Activated CD4-positive, alpha-beta T cell treated with anti-CD3 and anti-CD28 coated beads for 36 hours (primary cell): ENCODE results near the gene PLXNC1. TPM values are rescaled to one million over a fixed set of nuclear protein-coding genes. Genes with fewer than 3 reads are reported as not detected.
A peak's percentile ranks its signal among the peaks of the same experiment; 100 is the strongest.

Experiments used
- ATAC-seq: fragments of 200-7000 bp; cut with Tn5 transposase; one replicate; pipeline ENCODE4 v1.10.0; 2021; ENCODE audit warnings: mild to moderate bottlenecking, moderate library complexity
- CTCF ChIA-PET: fragments of 350-600 bp; sonication (Branson Sonifier 250); formaldehyde crosslinking; loops from one replicate; lab custom pipeline; 2021; ENCODE audit warnings: antibody characterized with exemption; lab: Charles Lee
- POLR2A ChIA-PET: fragments of 350-600 bp; sonication (Branson Sonifier 250); formaldehyde crosslinking; loops from one replicate; lab custom pipeline; 2021; ENCODE audit warnings: antibody characterized with exemption, inconsistent platforms; lab: Charles Lee
- DNase-seq: peaks from one replicate; pipeline ENCODE4 v3.0.0-alpha.2; 2020
- H3K27ac Mint-ChIP-seq: one replicate; pipeline ENCODE4 v1.8.0; 2021; ENCODE audit warnings: mixed read lengths
- H3K27me3 Mint-ChIP-seq: one replicate; pipeline ENCODE4 v1.8.0; 2021; ENCODE audit warnings: mixed read lengths
- H3K36me3 Mint-ChIP-seq: one replicate; pipeline ENCODE4 v1.8.0; 2021; ENCODE audit warnings: low read depth, mixed read lengths
- H3K4me1 Mint-ChIP-seq: one replicate; pipeline ENCODE4 v1.8.0; 2021; ENCODE audit warnings: mixed read lengths
- H3K4me3 Mint-ChIP-seq: one replicate; pipeline ENCODE4 v1.8.0; 2021; ENCODE audit warnings: mild to moderate bottlenecking, moderate library complexity, mixed read lengths
- H3K9me3 Mint-ChIP-seq: one replicate; pipeline ENCODE4 v1.8.0; 2021; ENCODE audit warnings: low read depth, mixed read lengths
- intact Hi-C, 2 experiments: fragments of 100-400 bp; cut with DNase I in 1 of 2; cut with micrococcal nuclease in 1 of 2; formaldehyde crosslinking; loops; one replicate each; pipeline versions ENCODE4 v1.14.2 to v1.15.1; 2022 to 2024; cut with DNase I, micrococcal nuclease
- total RNA-seq, 2 experiments: library from RNA; stranded (reverse); gene quantifications; one replicate each; pipeline ENCODE4 v1.2.3, GENCODE V29; 2021

The PLXNC1 gene
- total RNA-seq, 2 experiments from 2014 or later: 5.3 TPM

GRCh38 chr12:94255428-94255827 is 107.1 kb downstream of the PLXNC1 start:
- Mint-ChIP-seq H3K27ac (no peak overlapping the region), H3K36me3 (peaks cover 3% of the 10 kb centered on the region), H3K4me1 (no peaks in the 10 kb centered on the region), H3K9me3 (no peaks in the 10 kb centered on the region), H3K4me3 (no peak overlapping the region), H3K27me3 (no peaks in the 10 kb centered on the region)
- CTCF ChIA-PET: interaction anchor here (0.8 to 1.6 kb wide), 5 partner anchors 14 to 120 kb away, joined by 3 to 5 read pairs (median 3); no protein-coding TSS in a partner anchor
- DNase-seq: no peak
- ATAC-seq: no peak
- intact Hi-C loops: no loop called here
- POLR2A ChIA-PET: no interaction called here

GRCh38 chr12:94258593-94258992 is 110.2 kb downstream of the PLXNC1 start:
- H3K9me3 Mint-ChIP-seq: no peaks in the 10 kb centered on the region
- ChIA-PET CTCF (no interaction called here), POLR2A (no interaction called here)
- no peak for ATAC-seq
- H3K27ac Mint-ChIP-seq: no peak overlapping the region
- peaks cover 19% of the 10 kb centered on the region for H3K4me1 Mint-ChIP-seq
- no peak overlapping the region for H3K4me3 Mint-ChIP-seq
- intact Hi-C loops: no loop called here
- DNase-seq: no peak
- no peaks in the 10 kb centered on the region for H3K36me3 Mint-ChIP-seq
- H3K27me3 Mint-ChIP-seq: no peaks in the 10 kb centered on the region

DNA sequence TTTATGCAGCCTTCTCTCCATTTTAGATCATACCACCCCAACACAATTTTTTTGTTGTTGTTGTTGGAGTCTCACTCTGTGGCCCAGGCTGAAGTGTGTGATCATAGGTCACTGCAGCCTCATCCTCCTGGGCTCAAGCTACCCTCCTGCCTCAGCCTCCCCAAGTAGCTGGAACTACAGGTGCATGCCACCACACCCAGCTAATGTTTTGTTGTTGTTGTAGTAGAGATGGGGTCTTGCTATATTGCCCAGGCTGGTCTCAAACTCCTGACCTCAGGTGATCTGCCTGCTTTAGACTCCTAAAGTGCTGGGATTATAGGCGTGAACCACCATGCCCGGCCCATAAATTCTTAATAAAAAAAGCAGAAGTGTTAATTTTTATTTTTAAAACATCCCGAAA is 111.6 kb downstream of the PLXNC1 start:
- no peaks in the 10 kb centered on the region for H3K9me3 Mint-ChIP-seq
- H3K4me1 Mint-ChIP-seq: peaks cover 30% of the 10 kb centered on the region
- POLR2A ChIA-PET: no interaction called here
- intact Hi-C loops: loop anchor here (5.0 to 10.0 kb wide), 4 partner anchors 172 to 795 kb away; partner anchors contain the start of genes CRADD (in 1 of the 2), MRPL42 (in 1 of the 2) and SOCS2 (in 1 of the 2)
- peaks cover 4% of the 10 kb centered on the region for H3K36me3 Mint-ChIP-seq
- no peak overlapping the region for H3K4me3 Mint-ChIP-seq
- ATAC-seq: no peak
- no peak overlapping the region for H3K27ac Mint-ChIP-seq
- no peak for DNase-seq
- CTCF ChIA-PET: interaction anchor here (1.0 kb wide), 1 partner anchor 157 kb away, joined by 3 read pairs; no protein-coding TSS in a partner anchor
- no peaks in the 10 kb centered on the region for H3K27me3 Mint-ChIP-seq

DNA sequence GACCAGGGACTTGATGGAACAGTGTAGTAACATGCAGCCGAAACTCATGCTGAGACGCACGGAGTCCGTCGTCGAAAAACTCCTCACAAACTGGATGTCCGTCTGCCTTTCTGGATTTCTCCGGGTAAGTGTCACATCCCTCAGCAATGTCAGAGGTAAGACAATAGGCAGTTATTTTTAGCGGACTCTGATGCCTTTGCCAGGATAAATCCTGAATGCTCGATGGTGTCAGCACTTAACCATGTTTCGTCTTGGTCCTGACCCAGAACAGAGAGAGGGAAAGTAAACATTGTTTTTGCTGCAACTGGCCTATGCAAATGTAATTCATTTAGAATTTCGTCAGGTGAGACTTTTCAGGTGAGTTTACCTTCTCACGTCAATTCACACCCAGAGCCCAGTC is 112.3 kb downstream of the PLXNC1 start:
- Mint-ChIP-seq H3K36me3 (peaks cover 11% of the 10 kb centered on the region), H3K4me3 (no peak overlapping the region), H3K4me1 (peaks cover 30% of the 10 kb centered on the region), H3K27ac (no peak overlapping the region), H3K9me3 (no peaks in the 10 kb centered on the region), H3K27me3 (no peaks in the 10 kb centered on the region)
- ATAC-seq (no peak), DNase-seq (no peak)
- intact Hi-C loops: loop anchor here (5.0 to 10.0 kb wide), 4 partner anchors 172 to 796 kb away; partner anchors contain the start of genes CRADD (in 1 of the 2), MRPL42 (in 1 of the 2) and SOCS2 (in 1 of the 2)
- ChIA-PET CTCF (no interaction called here), POLR2A (interaction anchor here (0.6 to 0.8 kb wide), 2 partner anchors 95 to 1285 kb away, joined by 3 to 4 read pairs; no protein-coding TSS in a partner anchor)

- H3K36me3 Mint-ChIP-seq: peaks cover 15% of the 10 kb centered on the region
- H3K27ac Mint-ChIP-seq: no peak overlapping the region
- ChIA-PET CTCF (no interaction called here), POLR2A (interaction anchor here (0.8 kb wide), 1 partner anchor 96 kb away, joined by 4 read pairs; no protein-coding TSS in a partner anchor)
- peaks cover 33% of the 10 kb centered on the region for H3K4me1 Mint-ChIP-seq
- no peaks in the 10 kb centered on the region for H3K27me3 Mint-ChIP-seq
- ATAC-seq (no peak), DNase-seq (no peak)
- no peaks in the 10 kb centered on the region for H3K9me3 Mint-ChIP-seq
- H3K4me3 Mint-ChIP-seq: no peak overlapping the region
- intact Hi-C loops: loop anchor here (5.0 to 10.0 kb wide), 4 partner anchors 171 to 796 kb away; partner anchors contain the start of genes CRADD (in 1 of the 2), MRPL42 (in 1 of the 2) and SOCS2 (in 1 of the 2)
These were observed 112.7 kb downstream of the PLXNC1 start for GRCh38 chr12:94261119-94261518.

DNA sequence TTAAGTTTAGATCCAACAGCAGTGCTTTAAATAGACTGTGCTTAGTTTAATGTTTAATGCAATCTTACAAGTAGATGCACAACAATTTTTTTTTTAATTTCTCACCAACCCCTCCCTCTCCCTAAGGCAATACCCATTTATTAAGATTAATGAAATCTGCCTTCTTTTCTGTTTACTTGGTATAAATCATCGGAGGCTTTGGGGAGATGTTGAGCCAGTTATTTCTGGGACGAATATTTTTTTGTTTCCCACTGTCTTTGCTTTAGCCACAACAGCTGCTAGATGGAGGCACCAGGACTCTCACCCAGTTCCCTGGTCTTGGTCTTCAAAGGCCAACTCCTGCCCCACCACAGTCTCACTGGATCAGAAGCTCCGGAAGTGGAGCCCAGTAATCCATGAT is 113.4 kb downstream of the PLXNC1 start:
- POLR2A ChIA-PET: no interaction called here
- H3K27me3 Mint-ChIP-seq: no peaks in the 10 kb centered on the region
- CTCF ChIA-PET: interaction anchor here (1.6 kb wide), 1 partner anchor 57 kb away, joined by 3 read pairs; no protein-coding TSS in a partner anchor
- peaks cover 38% of the 10 kb centered on the region for H3K4me1 Mint-ChIP-seq
- intact Hi-C loops: loop anchor here (1.0 to 10.0 kb wide), 7 partner anchors 53 to 797 kb away; partner anchors contain the start of genes CEP83 (in 2 of the 2), CRADD (in 1 of the 2), MRPL42 (in 1 of the 2) and PLXNC1 (in 1 of the 2)
- no peaks in the 10 kb centered on the region for H3K9me3 Mint-ChIP-seq
- ATAC-seq: no peak
- peak overlapping the region; percentile 99 for H3K27ac Mint-ChIP-seq
- H3K36me3 Mint-ChIP-seq: peaks cover 16% of the 10 kb centered on the region
- DNase-seq: no peak
- peak overlapping the region; percentile 81 for H3K4me3 Mint-ChIP-seq

DNA sequence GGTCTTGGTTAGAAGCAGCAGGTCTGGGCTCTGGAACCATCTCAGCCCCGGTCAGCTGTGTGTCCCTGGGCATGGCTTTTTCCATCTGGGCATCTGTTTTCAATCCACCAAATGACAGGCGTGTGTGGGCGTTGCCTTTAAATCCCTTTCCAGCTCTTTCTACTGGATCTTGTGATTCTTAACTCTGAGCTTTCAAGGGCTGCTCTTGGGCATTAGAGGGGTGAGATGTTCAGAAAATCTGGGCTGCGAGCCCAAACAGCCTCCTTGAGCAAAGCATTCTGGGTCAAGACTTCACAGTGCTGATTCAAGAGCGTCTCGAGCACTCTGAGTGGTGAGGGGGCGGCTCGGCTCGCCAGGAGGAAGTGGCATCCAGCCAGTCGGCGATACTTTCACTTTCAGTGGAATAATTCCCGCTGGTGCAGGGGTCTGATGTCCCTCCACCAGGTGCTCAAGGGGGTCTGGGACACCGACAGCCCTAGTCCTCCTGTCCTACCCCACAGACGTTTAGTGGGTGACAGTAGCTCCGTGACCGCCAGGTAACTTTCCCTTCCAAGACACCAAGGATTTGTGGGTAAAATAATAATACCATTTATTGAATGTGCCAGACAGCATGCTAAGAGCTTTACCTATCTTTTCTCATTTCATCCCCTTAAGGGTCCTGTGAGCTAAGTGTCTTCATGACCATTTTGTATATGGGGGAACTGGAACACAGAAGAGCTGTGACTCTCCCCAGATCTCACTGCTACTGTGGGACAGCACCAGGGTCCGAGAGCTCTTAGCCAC is 114.0 kb downstream of the PLXNC1 start:
- ChIA-PET CTCF (interaction anchor here (0.6 to 1.6 kb wide), 5 partner anchors 12 to 95 kb away, joined by 3 to 8 read pairs (median 3); no protein-coding TSS in a partner anchor), POLR2A (interaction anchor here (0.7 to 1.5 kb wide), 3 partner anchors 54 to 197 kb away, joined by 3 to 9 read pairs (median 4); no protein-coding TSS in a partner anchor)
- Mint-ChIP-seq H3K27me3 (no peaks in the 10 kb centered on the region), H3K4me3 (peak overlapping the region; percentile 81), H3K9me3 (no peaks in the 10 kb centered on the region), H3K27ac (peak overlapping the region; percentile 99), H3K36me3 (peaks cover 17% of the 10 kb centered on the region), H3K4me1 (peaks cover 44% of the 10 kb centered on the region)
- peak; percentile 87 for DNase-seq
- intact Hi-C loops: loop anchor here (1.0 to 10.0 kb wide), 8 partner anchors 54 to 798 kb away; partner anchors contain the start of genes CEP83 (in 2 of the 2), CRADD (in 1 of the 2), MRPL42 (in 1 of the 2) and PLXNC1 (in 1 of the 2)
- peak; percentile 83 for ATAC-seq

- Mint-ChIP-seq H3K4me3 (peak overlapping the region; percentile 81), H3K36me3 (peaks cover 20% of the 10 kb centered on the region), H3K27ac (peak overlapping the region; percentile 99), H3K9me3 (no peaks in the 10 kb centered on the region), H3K27me3 (no peaks in the 10 kb centered on the region), H3K4me1 (peaks cover 52% of the 10 kb centered on the region)
- ATAC-seq: peak; percentile 79
- CTCF ChIA-PET: interaction anchor here (0.6 to 1.6 kb wide), 4 partner anchors 12 to 64 kb away, joined by 3 to 8 read pairs (median 4); no protein-coding TSS in a partner anchor
- intact Hi-C loops: loop anchor here (1.0 to 10.0 kb wide), 7 partner anchors 114 to 798 kb away; partner anchors contain the start of genes CEP83 (in 2 of the 2), CRADD (in 1 of the 2), MRPL42 (in 1 of the 2) and PLXNC1 (in 1 of the 2)
- DNase-seq: peak; percentile 84
- POLR2A ChIA-PET: interaction anchor here (0.7 to 1.5 kb wide), 3 partner anchors 55 to 196 kb away, joined by 3 to 9 read pairs (median 4); no protein-coding TSS in a partner anchor
These were observed 114.8 kb downstream of the PLXNC1 start for GRCh38 chr12:94263011-94263811.

GRCh38 chr12:94263905-94264561 is 115.7 kb downstream of the PLXNC1 start:
- peak overlapping the region; percentile 14 for H3K27ac Mint-ChIP-seq
- intact Hi-C loops: loop anchor here (1.0 to 10.0 kb wide), 7 partner anchors 115 to 799 kb away; partner anchors contain the start of genes CEP83 (in 2 of the 2), CRADD (in 1 of the 2), MRPL42 (in 1 of the 2) and PLXNC1 (in 1 of the 2)
- no peak overlapping the region for H3K4me3 Mint-ChIP-seq
- H3K27me3 Mint-ChIP-seq: no peaks in the 10 kb centered on the region
- H3K36me3 Mint-ChIP-seq: peaks cover 21% of the 10 kb centered on the region
- ATAC-seq (no peak), DNase-seq (no peak)
- H3K4me1 Mint-ChIP-seq: peaks cover 59% of the 10 kb centered on the region
- no peaks in the 10 kb centered on the region for H3K9me3 Mint-ChIP-seq
- POLR2A ChIA-PET: no interaction called here
- CTCF ChIA-PET: no interaction called here
